Common myeloid progenitor, CD34-positive (primary cell): ENCODE results near the gene FLNB.

ENCODE experiments used
- CTCF ChIA-PET: fragments of 350-600 bp; sonication (Branson Sonifier 250); formaldehyde crosslinking; loops from one replicate; lab custom pipeline; 2021; ENCODE audit warnings: antibody characterized with exemption; lab: Charles Lee
- POLR2A ChIA-PET: fragments of 350-600 bp; sonication (Branson Sonifier 250); formaldehyde crosslinking; loops from one replicate; lab custom pipeline; 2021; ENCODE audit warnings: antibody characterized with exemption; lab: Charles Lee
- DNase-seq, 3 donors: peaks; one replicate each; pipeline versions ENCODE4 v3.0.0 to v3.0.0-alpha.2; 2013
- H3K27ac ChIP-seq, 2 experiments: 1 replicate in 1 of 2; 2 replicates in 1 of 2; pipeline ENCODE4 v1.7.0; 2013; ENCODE audit warnings: inconsistent platforms in 2 of 2, low read length in 2 of 2, mild to moderate bottlenecking in 2 of 2, low read depth in 1 of 2, moderate library complexity in 1 of 2; ENCODE audit not compliant: severe bottlenecking in 2 of 2, insufficient read depth in 1 of 2, poor library complexity in 1 of 2
- H3K27me3 ChIP-seq, 5 experiments: replicated peaks in 2 of 5; 1 replicate in 3 of 5; 2 replicates in 2 of 5; pipeline versions ENCODE4 v1.6.1 to v1.7.0; 2013; ENCODE audit warnings: low read length in 4 of 5, mild to moderate bottlenecking in 2 of 5, moderate library complexity in 2 of 5, inconsistent platforms in 1 of 5; ENCODE audit not compliant: insufficient read depth in 5 of 5, control insufficient read depth in 4 of 5
- H3K36me3 ChIP-seq, 4 experiments: 1 replicate in 2 of 4; 2 replicates in 2 of 4; pipeline versions ENCODE4 v1.6.1 to v1.7.0; 2013; ENCODE audit warnings: low read length in 3 of 4, control low read depth in 1 of 4, mild to moderate bottlenecking in 1 of 4; ENCODE audit not compliant: control insufficient read depth in 4 of 4, insufficient read depth in 4 of 4
- H3K4me1 ChIP-seq, 4 experiments: 1 replicate in 3 of 4; 2 replicates in 1 of 4; pipeline versions ENCODE4 v1.6.1 to v1.7.1; 2013; ENCODE audit warnings: low read length in 3 of 4, mild to moderate bottlenecking in 3 of 4, control low read depth in 1 of 4, inconsistent platforms in 1 of 4, moderate library complexity in 1 of 4; ENCODE audit not compliant: control insufficient read depth in 4 of 4, insufficient read depth in 4 of 4; ENCODE audit errors: control extremely low read depth in 1 of 4
- H3K4me3 ChIP-seq, 7 experiments: 1 replicate in 4 of 7; 2 replicates in 3 of 7; pipeline versions ENCODE4 v1.5.1 to v1.7.0; 2013; ENCODE audit warnings: mild to moderate bottlenecking in 7 of 7, low read length in 6 of 7, moderate library complexity in 6 of 7, inconsistent platforms in 2 of 7, low read depth in 2 of 7, control low read depth in 1 of 7; ENCODE audit not compliant: insufficient read depth in 4 of 7, control insufficient read depth in 1 of 7; ENCODE audit errors: extremely low read depth in 1 of 7
- H3K9me3 ChIP-seq, 5 experiments: 1 replicate in 4 of 5; 2 replicates in 1 of 5; pipeline versions ENCODE4 v1.6.1 to v1.7.1; 2013; ENCODE audit warnings: low read length in 4 of 5, mild to moderate bottlenecking in 2 of 5, inconsistent platforms in 1 of 5, low read depth in 1 of 5, moderate library complexity in 1 of 5; ENCODE audit not compliant: control insufficient read depth in 4 of 5, insufficient read depth in 2 of 5; ENCODE audit errors: control extremely low read depth in 1 of 5
- WGBS: methylation state at CpG from one replicate; pipeline ENCODE4 v1.1.5; 2013; ENCODE audit not compliant: insufficient coverage; 5-methylcytosine and 5-hydroxymethylcytosine counted together

FLNB gene

GRCh38 chr3:58068122-58068809 lies 60.0 kb downstream of the FLNB start:
- H3K9me3 ChIP-seq, result no peaks in the 10 kb centered on the region
- no peak for DNase-seq
- no peaks in the 10 kb centered on the region for H3K27me3 ChIP-seq
- WGBS, result 100% methylated on average over 1 of the region's 2 CpGs
- H3K4me1 ChIP-seq, result peaks cover under 1 to 30% (median 22%) of the 10 kb centered on the region in 4 experiments
- H3K36me3 ChIP-seq, result no peaks in the 10 kb centered on the region
- H3K4me3 ChIP-seq, result no peak overlapping the region
- H3K27ac ChIP-seq, result no peak overlapping the region
- ChIA-PET POLR2A (no interaction called here), CTCF (interaction anchor here (1.2 kb wide), 1 partner anchor 13 kb away, joined by 4 read pairs; no protein-coding TSS in a partner anchor)

- WGBS, result 100% methylated on average over 5 of the region's 7 CpGs
- Histone ChIP-seq H3K27me3 (no peaks in the 10 kb centered on the region), H3K4me3 (no peak overlapping the region), H3K9me3 (no peaks in the 10 kb centered on the region), H3K36me3 (no peaks in the 10 kb centered on the region), H3K27ac (no peak overlapping the region), H3K4me1 (peaks cover 12 to 39% (median 27%) of the 10 kb centered on the region in 4 experiments)
- ChIA-PET CTCF (interaction anchor here (0.7 to 1.6 kb wide), 4 partner anchors 10 to 52 kb away, joined by 3 to 4 read pairs (median 4); no protein-coding TSS in a partner anchor), POLR2A (no interaction called here)
- no peak for DNase-seq
These were observed 63.3 kb downstream of the FLNB start for GRCh38 chr3:58071480-58071971.

GRCh38 chr3:58072052-58072762 lies 64.0 kb downstream of the FLNB start:
- H3K36me3 ChIP-seq, result peaks cover 0 to 5% (median 2%) of the 10 kb centered on the region in 4 experiments
- no peak overlapping the region for H3K27ac ChIP-seq
- no peak for DNase-seq
- POLR2A ChIA-PET, result no interaction called here
- H3K4me1 ChIP-seq, result peaks cover 12 to 39% (median 27%) of the 10 kb centered on the region in 4 experiments
- H3K27me3 ChIP-seq, result no peaks in the 10 kb centered on the region
- WGBS, result 96% methylated on average over 12 of the region's 14 CpGs
- no peak overlapping the region for H3K4me3 ChIP-seq
- CTCF ChIA-PET, result interaction anchor here (0.8 to 1.6 kb wide), 3 partner anchors 10 to 53 kb away, joined by 3 to 4 read pairs (median 3); no protein-coding TSS in a partner anchor
- H3K9me3 ChIP-seq, result no peaks in the 10 kb centered on the region

GRCh38 chr3:58072763-58073130 lies 64.5 kb downstream of the FLNB start:
- CTCF ChIA-PET, result interaction anchor here (0.7 kb wide), 1 partner anchor 14 kb away, joined by 3 read pairs; no protein-coding TSS in a partner anchor
- no CpG with 5 or more reads among the region's 3 CpGs for WGBS
- no peaks in the 10 kb centered on the region for H3K27me3 ChIP-seq
- H3K4me1 ChIP-seq, result peaks cover 12 to 39% (median 27%) of the 10 kb centered on the region in 4 experiments
- peaks cover 0 to 10% (median 5%) of the 10 kb centered on the region in 4 experiments for H3K36me3 ChIP-seq
- no peak overlapping the region for H3K4me3 ChIP-seq
- no peak overlapping the region for H3K27ac ChIP-seq
- POLR2A ChIA-PET, result interaction anchor here (0.6 kb wide), 1 partner anchor 75 kb away, joined by 10 read pairs; no protein-coding TSS in a partner anchor
- DNase-seq, result no peak
- H3K9me3 ChIP-seq, result no peaks in the 10 kb centered on the region

- ChIA-PET POLR2A (interaction anchor here (0.6 kb wide), 1 partner anchor 74 kb away, joined by 10 read pairs; no protein-coding TSS in a partner anchor), CTCF (interaction anchor here (0.7 to 1.5 kb wide), 4 partner anchors 14 to 65 kb away, joined by 3 to 4 read pairs (median 3); no protein-coding TSS in a partner anchor)
- Histone ChIP-seq H3K27ac (peak overlapping the region; percentile 7 to 62), H3K9me3 (no peaks in the 10 kb centered on the region), H3K4me1 (peaks cover 12 to 39% (median 26%) of the 10 kb centered on the region in 4 experiments), H3K4me3 (no peak overlapping the region), H3K27me3 (no peaks in the 10 kb centered on the region), H3K36me3 (peaks cover 0 to 12% (median 7%) of the 10 kb centered on the region in 4 experiments)
- WGBS, result 93% methylated on average over 5 of the region's 8 CpGs
- DNase-seq, result peak in 1 of 3 donors; percentile 62
These were observed 65.3 kb downstream of the FLNB start for GRCh38 chr3:58073301-58074108.

GRCh38 chr3:58074116-58074715 lies 66.0 kb downstream of the FLNB start:
- Histone ChIP-seq H3K36me3 (peaks cover 4 to 17% (median 10%) of the 10 kb centered on the region in 4 experiments), H3K4me1 (peaks cover 12 to 39% (median 26%) of the 10 kb centered on the region in 4 experiments), H3K9me3 (no peaks in the 10 kb centered on the region), H3K27me3 (no peaks in the 10 kb centered on the region), H3K4me3 (peak overlapping the region in 4 of 7 experiments; percentile 9 to 60 (median 35)), H3K27ac (peak overlapping the region; percentile 7 to 62)
- peak; percentile 45 to 92 (median 87) for DNase-seq
- 39% methylated on average over 5 of the region's 5 CpGs for WGBS
- POLR2A ChIA-PET, result interaction anchor here (0.6 kb wide), 1 partner anchor 218 kb away, joined by 6 read pairs; no protein-coding TSS in a partner anchor
- CTCF ChIA-PET, result interaction anchor here (1.0 to 1.5 kb wide), 3 partner anchors 21 to 65 kb away, joined by 3 to 4 read pairs (median 3); no protein-coding TSS in a partner anchor
